ENCODE data around the gene FEN1. TPM values are rescaled to one million over a fixed set of nuclear protein-coding genes. Genes with fewer than 3 reads are reported as not detected.

FEN1 gene
- total and polyA plus RNA-seq, 2 of the 13 experiments (the other 11 are each of a cell fraction or from before 2014, with no cell fraction given), result 12.4 to 102 TPM

DNA sequence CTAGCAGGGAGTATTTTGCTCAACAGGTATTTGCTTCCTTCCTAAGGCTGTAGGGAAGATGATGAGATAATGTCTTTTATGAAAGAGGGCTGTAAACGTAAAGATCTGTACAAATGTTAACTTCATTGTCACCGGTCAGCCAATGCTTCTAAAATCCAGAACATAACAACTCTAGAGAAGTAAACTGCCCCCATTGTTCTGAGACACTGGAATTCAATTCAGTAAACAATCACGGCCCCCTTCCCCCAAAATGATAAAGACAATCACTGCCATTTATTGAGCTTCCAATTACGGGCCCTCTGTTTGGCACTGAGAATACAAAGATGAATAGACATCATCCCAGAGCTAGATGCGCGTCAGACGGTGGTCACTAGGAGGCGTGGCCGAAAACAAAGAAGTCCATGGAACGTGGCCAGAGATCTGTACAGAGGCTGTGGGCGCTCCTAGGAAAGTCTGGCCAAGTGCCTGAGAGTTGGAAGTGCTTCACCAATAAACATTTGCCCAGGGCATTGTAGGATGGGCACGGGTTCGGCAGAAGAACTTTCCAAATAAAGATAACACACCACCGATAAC, 888 bp upstream of the FEN1 start (continued):
- TF ChIP-seq ZNF318 (CRISPR knock-in tag; IDR thresholded peaks at IDR 0.05) (peak; percentile 19; the same call in 1 of the 2 replicates), NFATC3 (CRISPR knock-in tag; IDR thresholded peaks at IDR 0.05) (no peak), EP300 (IDR thresholded peaks at IDR 0.05; ENCODE audit: low read depth in 2 of 2, low read length in 2 of 2) (no peak), EP300 (CRISPR knock-in tag; IDR thresholded peaks at IDR 0.05; ENCODE audit: borderline replicate concordance) (no peak), TSC22D2 (CRISPR knock-in tag; IDR thresholded peaks at IDR 0.05; ENCODE audit: borderline replicate concordance) (no peak), ZBTB49 (CRISPR knock-in tag; IDR thresholded peaks at IDR 0.05; ENCODE audit: borderline replicate concordance) (no peak), SP1 (IDR thresholded peaks at IDR 0.05) (no peak), SP1 (CRISPR knock-in tag; IDR thresholded peaks at IDR 0.05) (peak; percentile 50), SMYD3 (CRISPR knock-in tag; IDR thresholded peaks at IDR 0.05) (no peak), ZNF614 (CRISPR knock-in tag; IDR thresholded peaks at IDR 0.05; ENCODE audit: borderline replicate concordance) (peak; percentile 4; the same call in 1 of the 2 replicates), MTA1 (CRISPR knock-in tag; IDR thresholded peaks at IDR 0.05; ENCODE audit: borderline replicate concordance) (no peak), ETS1 (CRISPR knock-in tag; IDR thresholded peaks at IDR 0.05) (no peak), ZEB1 (IDR thresholded peaks at IDR 0.05; ENCODE audit: insufficient replicate concordance, low read depth) (no peak), NBN (conservative IDR thresholded peaks at IDR 0.05) (no peak), GPN1 (CRISPR knock-in tag; IDR thresholded peaks at IDR 0.05; ENCODE audit: borderline replicate concordance) (no peak), MIXL1 (CRISPR knock-in tag; IDR thresholded peaks at IDR 0.05) (no peak), AHR (CRISPR knock-in tag; IDR thresholded peaks at IDR 0.05) (no peak), BRCA1 (CRISPR knock-in tag; IDR thresholded peaks at IDR 0.05) (no peak)
- TF ChIP-seq, protein P1, sequence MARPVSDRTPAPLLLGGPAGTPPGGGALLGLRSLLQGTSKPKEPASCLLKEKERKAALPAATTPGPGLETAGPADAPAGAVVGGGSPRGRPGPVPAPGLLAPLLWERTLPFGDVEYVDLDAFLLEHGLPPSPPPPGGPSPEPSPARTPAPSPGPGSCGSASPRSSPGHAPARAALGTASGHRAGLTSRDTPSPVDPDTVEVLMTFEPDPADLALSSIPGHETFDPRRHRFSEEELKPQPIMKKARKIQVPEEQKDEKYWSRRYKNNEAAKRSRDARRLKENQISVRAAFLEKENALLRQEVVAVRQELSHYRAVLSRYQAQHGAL (CRISPR knock-in tag; IDR thresholded peaks at IDR 0.05; ENCODE audit: not compliant biosample characterization), result no peak
